NCI-H2107 treated with DMSO at 0.1 percent for 48 hours (cell line): ENCODE measurements around the gene DEFB128.
A peak's percentile ranks its signal among the peaks of the same experiment; 100 is the strongest.
"Not testable (repeated sequence)": the region's sequence is repeated elsewhere in the genome, so short reads cannot be mapped to it uniquely, and the experiment has no call there.

Experiments used
- DNase-seq: peaks from one replicate; lab custom pipeline; 2025; ENCODE audit not compliant: unreplicated experiment; lab: John Stamatoyannopoulos, UW

DEFB128 gene

GRCh38 chr20:189611-190010, at the start of gene DEFB128:
DEFB128 (minus strand) TSS chr20:189711; CDS start chr20:189623, 88 bp downstream.
- DNase-seq, result no peak

- DNase-seq, result no peak
Observed at GRCh38 chr20:237929-238328, 48.4 kb upstream of the DEFB128 start.

DNA sequence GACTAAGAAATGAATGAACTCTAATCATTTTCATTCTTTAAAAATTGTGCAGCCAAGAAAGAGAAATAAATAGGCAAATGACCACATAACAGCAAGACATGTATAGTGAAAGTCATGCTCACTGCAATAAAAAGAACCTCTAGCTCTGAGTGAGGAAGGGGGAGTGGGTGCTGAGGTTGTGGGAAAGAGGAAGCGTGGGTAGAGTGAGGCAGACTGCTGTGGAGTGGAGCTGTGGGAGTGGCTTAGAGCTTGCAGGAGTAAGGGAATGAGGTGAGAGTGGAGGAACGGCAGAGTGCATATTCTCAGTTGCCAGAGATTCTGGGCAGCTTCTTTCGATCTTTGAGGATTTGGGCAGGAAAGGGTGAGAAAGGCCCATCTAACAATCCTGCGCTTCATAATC, 48.0 kb upstream of the DEFB128 start:
- DNase-seq, result no peak

DNA sequence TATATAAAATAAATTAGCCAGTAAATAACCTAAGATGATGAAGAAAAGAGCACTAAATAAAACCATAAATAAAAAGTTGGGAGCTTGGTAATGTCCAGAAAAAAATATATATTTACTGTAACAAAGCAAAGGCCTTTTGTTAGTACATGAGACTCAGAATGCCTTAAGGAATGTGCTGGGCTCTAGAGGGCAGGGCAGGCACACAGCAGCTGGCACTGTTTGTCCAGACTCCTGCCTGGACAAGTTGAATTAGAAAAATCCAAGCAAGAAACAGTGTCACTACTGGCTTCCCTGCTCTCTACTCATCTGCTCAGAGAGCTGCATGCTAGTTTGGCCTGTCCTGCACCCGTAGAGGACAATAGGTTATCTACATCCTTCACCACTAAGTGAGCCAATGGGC, 46.4 kb upstream of the DEFB128 start:
- DNase-seq, result no peak

DNA sequence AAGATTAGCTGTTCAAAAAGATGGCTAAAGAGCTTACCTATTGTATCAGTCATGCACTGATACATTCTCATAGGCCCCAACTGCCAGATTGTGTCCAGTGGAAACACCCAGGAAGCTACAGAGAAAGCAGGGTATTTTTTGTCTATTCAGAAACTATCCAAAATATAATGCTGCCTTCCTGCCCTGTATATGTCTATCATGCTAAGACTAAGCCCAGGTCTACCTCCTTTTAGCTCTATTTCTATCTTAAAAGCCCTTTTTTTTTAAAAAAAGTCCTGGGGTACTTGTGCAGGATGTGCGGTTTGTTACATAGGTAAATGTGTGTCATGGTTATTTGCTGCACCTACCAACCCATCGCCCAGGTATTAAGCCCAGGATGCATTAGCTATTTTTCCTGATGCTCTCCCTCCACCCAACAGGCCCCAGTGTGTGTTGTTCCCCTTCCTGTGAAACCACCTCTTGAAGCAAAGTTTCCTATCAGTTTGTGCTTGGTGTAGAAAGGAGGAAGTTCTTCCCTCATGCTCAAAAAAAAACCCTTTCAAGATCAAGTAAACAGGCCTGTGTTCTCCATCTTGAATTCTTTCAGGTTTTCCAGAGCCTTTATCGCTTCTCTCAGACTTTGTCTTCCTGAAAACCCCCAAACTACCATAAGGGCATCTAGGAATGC, 38.1 kb upstream of the DEFB128 start:
- DNase-seq, result no peak

DNA sequence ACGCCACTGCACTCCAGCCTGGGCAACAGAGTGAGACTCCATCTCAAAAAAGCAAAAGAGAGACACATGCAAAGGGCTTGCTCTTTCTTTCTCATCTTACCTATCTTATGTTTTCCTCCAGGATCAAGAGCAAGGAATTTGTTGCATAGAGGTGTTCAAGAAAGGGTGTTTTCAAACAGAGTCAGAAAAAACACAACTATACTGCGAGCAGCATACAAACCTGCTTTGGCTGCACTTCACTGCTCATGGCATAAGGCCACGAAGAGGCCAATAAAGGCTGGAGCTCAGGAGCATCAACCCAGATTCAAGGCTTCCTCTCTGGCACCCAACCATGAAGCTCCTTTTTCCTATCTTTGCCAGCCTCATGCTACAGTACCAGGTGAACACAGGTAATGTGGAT, 37.4 kb upstream of the DEFB128 start, which contains the start of gene DEFB129:
TSS of gene DEFB129 (plus strand) at position 301 of the 400 bp plus-strand sequence. CDS start at position 332, 31 bp downstream.
- DNase-seq, result no peak

GRCh38 chr20:225879-226278, 36.4 kb upstream of the DEFB128 start:
- not testable (repeated sequence) for DNase-seq

DNA sequence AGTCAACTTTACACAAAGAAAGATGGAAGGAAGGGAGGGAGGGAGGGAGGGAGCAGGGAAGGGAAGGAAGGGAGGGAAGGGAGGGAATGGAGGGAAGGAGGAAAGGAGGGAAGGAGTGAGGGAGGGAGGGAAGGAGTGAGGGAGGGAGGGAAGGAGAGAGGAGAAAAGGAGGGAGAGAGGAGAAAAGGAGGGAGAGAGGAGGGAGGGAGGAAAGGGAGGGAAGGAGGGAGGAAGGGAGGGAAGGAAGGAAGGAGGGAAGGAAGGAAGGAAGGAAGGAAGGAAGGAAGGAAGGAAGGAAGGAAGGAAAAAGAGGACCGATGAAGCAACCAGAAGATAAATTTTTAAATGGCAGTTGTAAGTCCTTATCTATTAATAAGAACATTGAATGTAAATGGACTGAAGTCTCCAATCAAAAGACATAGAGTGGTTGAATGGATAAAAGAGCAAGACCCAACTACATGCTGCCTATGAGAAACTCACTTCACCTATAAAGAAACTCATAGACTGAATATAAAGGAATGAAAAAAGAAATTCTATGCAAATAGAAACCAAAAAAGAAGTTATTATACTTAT, 31.8 kb upstream of the DEFB128 start:
- DNase-seq, result no peak

GRCh38 chr20:219290-220115, 30.0 kb upstream of the DEFB128 start:
- DNase-seq, result peak; percentile 15

DNA sequence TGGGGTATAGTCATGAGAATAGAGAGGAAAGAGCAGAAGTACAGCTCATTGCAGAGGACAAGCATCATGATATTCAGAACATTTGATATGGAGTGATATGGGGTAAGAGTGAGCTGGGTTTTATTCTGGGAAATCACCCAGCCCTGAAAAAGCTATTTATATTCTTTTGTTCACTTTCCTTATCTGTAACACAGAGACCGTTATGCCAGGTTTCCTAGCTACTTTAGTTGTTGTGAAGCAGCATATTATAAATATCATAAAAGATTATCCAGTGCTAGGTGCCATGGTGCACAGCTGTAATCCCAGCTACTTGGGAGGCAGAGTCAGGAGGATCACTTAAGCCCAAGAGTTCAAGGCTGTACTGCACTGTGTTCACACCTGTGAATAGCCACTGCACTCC, 27.8 kb upstream of the DEFB128 start:
- DNase-seq, result no peak

DNA sequence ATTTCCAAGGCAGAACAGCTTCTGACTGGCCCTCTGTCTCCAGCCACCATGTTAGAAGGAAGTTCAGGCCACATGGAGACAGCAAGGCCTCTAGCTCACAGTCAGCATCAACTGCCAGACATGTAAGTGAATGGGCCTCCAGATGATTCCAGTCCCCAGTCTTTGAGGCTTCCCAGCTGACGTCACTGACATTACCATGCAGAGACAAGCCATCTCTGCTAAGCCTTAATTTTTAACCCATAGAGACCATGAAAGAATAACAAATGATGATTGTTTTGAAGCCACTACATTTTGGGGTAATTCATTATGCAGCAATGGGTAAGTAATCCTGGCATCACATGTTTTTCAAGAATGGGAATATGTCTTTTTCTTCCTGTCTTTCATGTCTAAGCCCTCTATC, 26.3 kb upstream of the DEFB128 start:
- DNase-seq, result no peak

DNA sequence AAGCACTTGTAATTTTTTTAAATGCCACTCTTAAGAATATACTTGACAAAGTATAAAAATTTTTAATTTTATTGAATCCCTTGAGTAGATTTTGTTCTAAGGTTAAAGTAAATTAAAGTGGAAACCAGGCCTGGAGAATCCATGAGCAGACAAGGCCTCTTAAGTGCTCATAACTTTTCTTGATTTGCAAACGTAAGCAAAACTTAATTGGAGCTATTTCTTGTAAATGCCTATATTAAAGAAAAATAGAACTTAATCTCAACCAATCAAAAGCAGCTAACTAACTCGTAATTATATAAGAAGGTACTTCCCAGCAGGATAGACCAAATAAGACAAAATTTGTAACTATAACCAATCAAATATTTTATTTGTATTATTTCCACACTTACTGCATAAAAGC, 24.9 kb upstream of the DEFB128 start:
- no peak for DNase-seq

GRCh38 chr20:210809-211502, 21.4 kb upstream of the DEFB128 start:
- DNase-seq, result no peak

- peak; percentile 14 for DNase-seq
Observed at GRCh38 chr20:208942-209566, 19.5 kb upstream of the DEFB128 start.

GRCh38 chr20:203630-204029, 14.1 kb upstream of the DEFB128 start:
- DNase-seq, result not testable (repeated sequence)

DNA sequence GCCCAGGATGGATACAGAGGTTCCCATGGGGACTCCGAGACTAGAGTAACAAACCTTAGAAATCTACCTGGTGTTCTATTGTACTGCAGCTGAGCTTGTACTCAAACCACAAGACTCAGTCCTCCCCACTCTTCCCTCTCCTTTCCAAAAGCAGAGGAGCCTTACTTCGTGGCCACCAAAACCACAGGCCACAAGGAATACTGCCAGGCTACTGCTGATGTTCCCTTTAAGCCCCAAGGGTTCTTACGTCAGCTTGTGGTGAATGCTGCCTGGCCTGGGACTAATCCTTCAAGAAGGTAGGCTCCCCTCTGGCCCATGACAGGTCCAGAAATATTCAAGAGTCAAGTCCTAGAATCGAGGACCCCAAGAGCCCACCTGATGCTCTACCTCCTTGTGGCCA, 10.5 kb upstream of the DEFB128 start:
- no peak for DNase-seq

DNA sequence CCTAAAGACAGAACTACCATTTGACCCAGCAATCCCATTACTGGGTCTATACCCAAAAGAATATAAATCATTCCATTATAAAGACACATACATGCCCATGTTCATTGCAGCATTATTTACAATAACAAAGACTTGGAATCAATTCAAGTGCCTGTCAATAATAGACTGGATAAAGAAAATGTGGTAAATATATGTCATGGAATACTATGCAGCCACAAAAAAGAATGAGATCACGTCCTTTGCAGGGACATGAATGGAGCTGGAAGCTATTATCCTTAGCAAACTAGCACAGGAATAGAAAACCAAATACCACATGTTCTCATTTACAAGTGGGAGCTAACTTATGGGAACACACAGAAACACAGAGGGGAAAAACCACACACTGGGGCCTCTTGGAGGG, 8.7 kb upstream of the DEFB128 start:
- DNase-seq, result no peak

- DNase-seq, result no peak
Observed at GRCh38 chr20:187733-188132, 1.8 kb downstream of the DEFB128 start.

DNA sequence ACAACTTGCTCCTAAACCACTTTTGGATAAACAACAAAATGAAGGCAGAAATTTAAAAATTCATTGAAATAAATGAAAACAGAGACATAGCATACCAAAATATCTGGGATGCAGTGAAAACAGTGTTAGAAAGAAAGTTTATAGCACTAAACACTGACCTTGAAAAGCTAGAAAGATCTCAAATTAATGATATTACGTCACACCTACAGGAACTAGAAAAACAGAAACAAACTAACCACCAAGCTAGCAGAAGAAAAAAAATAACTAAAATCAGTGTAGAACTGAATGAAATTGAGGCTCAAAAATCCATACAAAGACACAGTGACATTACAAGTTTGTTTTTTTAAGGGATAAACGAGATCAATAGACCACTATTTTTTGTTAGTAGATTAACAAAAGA, 5.2 kb downstream of the DEFB128 start:
- DNase-seq, result no peak

DNA sequence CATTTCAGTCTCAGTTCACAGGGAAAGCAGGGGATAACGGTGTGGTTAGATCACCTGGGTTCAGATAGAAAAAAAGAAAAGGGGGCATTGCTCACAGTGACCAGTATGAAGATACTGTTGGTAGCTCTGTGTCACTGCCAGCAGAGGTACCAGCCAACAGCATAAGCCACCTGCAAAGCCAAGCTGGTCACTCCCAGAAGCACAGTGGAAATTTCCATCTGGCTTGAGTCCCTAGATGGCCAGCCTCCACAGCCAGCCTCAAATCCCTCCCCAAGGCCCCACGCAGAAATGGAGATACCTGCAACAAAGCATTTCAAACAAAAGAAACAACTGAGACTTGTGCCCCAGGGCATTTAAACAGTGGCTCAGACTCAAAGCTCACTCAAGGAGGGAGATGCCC, 20.6 kb downstream of the DEFB128 start:
- DNase-seq, result no peak

DNA sequence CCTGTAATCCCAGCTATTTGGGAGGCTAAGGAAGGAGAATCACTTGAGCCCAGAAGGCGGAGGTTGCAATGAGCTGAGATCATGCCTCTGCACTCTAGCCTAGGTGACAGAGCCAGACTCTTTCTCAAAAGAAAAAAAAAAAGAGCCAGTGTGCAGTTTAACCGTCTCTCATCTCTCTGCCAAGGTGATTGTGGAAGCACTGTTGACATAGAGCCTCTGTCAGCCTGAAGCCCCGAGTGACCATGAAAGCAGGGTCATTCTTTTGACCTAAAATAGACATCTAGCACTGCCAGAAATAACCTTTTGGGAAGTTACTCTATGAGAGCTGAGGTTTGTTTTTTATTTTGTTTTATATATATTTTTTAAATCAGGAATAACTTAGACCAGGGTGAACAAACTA, 24.9 kb downstream of the DEFB128 start:
- DNase-seq, result no peak
